Thyroid gland (tissue), 4 donors: ENCODE measurements around the gene GRM7. TPM values are rescaled to one million over a fixed set of nuclear protein-coding genes. Genes with fewer than 3 reads are reported as not detected.

Source experiments
- DNase-seq, 2 donors: peaks; one replicate each; pipeline ENCODE4 v3.0.0-alpha.2; 2019
- H3K27ac ChIP-seq, 3 donors: fragments of 200-600 bp; sonication (generic); 1 replicate in 2 of 3; 2 replicates in 1 of 3; pipeline ENCODE4 v1.5.1; 2016 to 2019; ENCODE audit warnings: mild to moderate bottlenecking in 1 of 3, moderate library complexity in 1 of 3
- H3K27me3 ChIP-seq: fragments of 200-600 bp; sonication (generic); one replicate; pipeline ENCODE4 v1.5.1; 2019
- H3K36me3 ChIP-seq, 2 donors: fragments of 200-600 bp; sonication (generic); one replicate each; pipeline ENCODE4 v1.5.1; 2016 to 2019
- H3K4me1 ChIP-seq, 2 donors: fragments of 200-600 bp; sonication (generic); one replicate each; pipeline ENCODE4 v1.5.1; 2017 to 2019
- H3K4me3 ChIP-seq, 3 donors: fragments of 200-600 bp; sonication (generic); replicated peaks in 1 of 3; 1 replicate in 2 of 3; 2 replicates in 1 of 3; pipeline ENCODE4 v1.5.1; 2016; ENCODE audit warnings: mild to moderate bottlenecking in 1 of 3
- H3K9me3 ChIP-seq: fragments of 200-600 bp; sonication (generic); one replicate; pipeline ENCODE4 v1.5.1; 2017
- CTCF ChIP-seq, 6 experiments: fragments of 200-600 bp in 3 of 6; fragments of 450-650 bp in 3 of 6; sonication (generic) in 3 of 6; IDR thresholded peaks; one replicate each; pipeline ENCODE4 v1.5.1; 2016 to 2019; ENCODE audit warnings: antibody characterized with exemption in 6 of 6, mild to moderate bottlenecking in 2 of 6, inconsistent platforms in 1 of 6, moderate library complexity in 1 of 6
- POLR2A ChIP-seq, 2 donors: fragments of 450-650 bp; IDR thresholded peaks; one replicate each; pipeline ENCODE4 v1.6.1; 2017; ENCODE audit warnings: antibody characterized with exemption in 2 of 2, mild to moderate bottlenecking in 2 of 2, moderate library complexity in 1 of 2
- WGBS, 2 donors: methylation state at CpG; one replicate each; pipeline ENCODE4 v1.1.5; 2017; 5-methylcytosine and 5-hydroxymethylcytosine counted together
- intact Hi-C: fragments of 100-400 bp; cut with DNase I; formaldehyde crosslinking; loops from one replicate; pipeline ENCODE4 v1.15.1; 2023
- total RNA-seq, 4 donors: library from RNA; depleted of rRNA; stranded (reverse); fragments of >200 nt; gene quantifications; one replicate each; pipeline ENCODE4 v1.2.3, GENCODE V29; 2016

GRM7 gene
- total RNA-seq = under 1 TPM; 0.11 to 0.81 (median 0.60) TPM

DNA sequence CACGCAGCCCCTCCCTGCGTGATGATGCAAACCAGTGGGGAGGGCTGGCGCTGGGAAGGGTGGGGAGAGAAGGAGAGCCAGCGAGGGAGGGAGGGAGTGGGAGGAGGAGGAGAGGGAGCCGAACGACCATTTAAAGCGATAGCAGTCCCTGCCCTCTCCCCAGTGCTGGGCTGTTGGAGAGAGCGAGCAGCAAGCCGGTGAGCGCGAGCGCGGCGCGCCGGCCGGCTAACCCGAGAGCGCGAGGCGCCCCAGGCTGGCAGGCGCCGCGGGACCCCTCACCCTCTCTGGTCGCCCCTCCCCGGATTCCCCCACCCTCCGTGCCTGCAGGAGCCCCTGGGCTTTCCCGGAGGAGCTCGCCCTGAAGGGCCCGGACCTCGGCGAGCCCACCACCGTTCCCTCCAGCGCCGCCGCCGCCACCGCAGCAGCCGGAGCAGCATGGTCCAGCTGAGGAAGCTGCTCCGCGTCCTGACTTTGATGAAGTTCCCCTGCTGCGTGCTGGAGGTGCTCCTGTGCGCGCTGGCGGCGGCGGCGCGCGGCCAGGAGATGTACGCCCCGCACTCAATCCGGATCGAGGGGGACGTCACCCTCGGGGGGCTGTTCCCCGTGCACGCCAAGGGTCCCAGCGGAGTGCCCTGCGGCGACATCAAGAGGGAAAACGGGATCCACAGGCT, at the start of gene GRM7:
TSS of gene GRM7 (plus strand) at position 162 of the 671 bp plus-strand sequence.
- TF ChIP-seq POLR2A (IDR thresholded peaks at IDR 0.05) = no peak
- TF ChIP-seq CTCF (IDR thresholded peaks at IDR 0.05) = no peak
- Histone ChIP-seq H3K9me3 (no peaks in the 10 kb centered on the region), H3K4me3 (peak within 1 kb of the TSS in 1 of 3 donors; percentile 9), H3K27ac (no peak within 1 kb of the TSS), H3K36me3 (no peaks in the 10 kb centered on the region), H3K27me3 (no peaks in the 10 kb centered on the region), H3K4me1 (no peaks in the 10 kb centered on the region)
- no peak for DNase-seq
- 0 to 10% methylated on average over 10 to 34 of the region's 62 CpGs for WGBS, 2 donors
- intact Hi-C loops = no loop called here

DNA sequence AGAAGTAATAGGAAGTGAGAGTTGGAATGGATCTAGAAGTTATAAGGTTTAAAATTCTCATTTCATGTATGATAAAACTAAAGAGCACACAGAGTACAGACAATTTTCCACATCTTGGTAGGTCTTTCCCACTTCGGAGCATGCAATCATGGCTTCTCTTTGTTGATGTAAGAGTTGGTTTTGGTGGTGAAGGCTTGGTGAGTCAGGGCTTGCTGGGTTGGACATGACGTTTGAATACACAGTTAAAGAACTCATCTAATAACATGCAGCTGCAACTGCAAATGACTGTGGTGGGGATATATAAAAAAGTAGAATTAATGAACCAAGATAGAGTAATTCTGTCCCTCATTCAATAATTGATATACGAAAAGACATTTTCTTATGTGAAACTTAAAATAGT, 39.5 kb upstream of the GRM7 start:
- Histone ChIP-seq H3K36me3 (no peaks in the 10 kb centered on the region), H3K4me3 (no peak overlapping the region), H3K9me3 (no peaks in the 10 kb centered on the region), H3K4me1 (no peaks in the 10 kb centered on the region), H3K27me3 (no peaks in the 10 kb centered on the region), H3K27ac (no peak overlapping the region)
- 88 to 90% methylated on average over 3 of the region's 3 CpGs for WGBS, 2 donors
- intact Hi-C loops = no loop called here
- TF ChIP-seq POLR2A (IDR thresholded peaks at IDR 0.05) (no peak), CTCF (IDR thresholded peaks at IDR 0.05) (no peak)
- DNase-seq = no peak

DNA sequence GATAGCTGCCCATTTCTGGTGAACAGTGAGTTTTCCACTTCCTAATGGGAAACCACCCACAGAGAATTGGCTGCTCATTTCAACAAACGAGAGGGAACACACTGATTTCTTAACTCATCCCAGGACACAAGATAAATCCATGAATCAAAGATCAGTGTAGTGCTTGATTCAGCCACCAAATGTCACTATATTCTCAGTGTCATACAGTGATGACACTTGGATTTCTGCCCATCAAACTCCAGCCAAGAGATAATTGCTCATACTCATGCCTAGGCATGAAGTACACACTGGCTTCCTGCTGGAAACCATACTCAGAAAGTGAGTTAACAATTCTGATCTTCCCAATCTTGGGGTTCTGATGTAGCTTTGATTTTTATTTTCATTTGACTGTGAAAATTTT, 35.4 kb upstream of the GRM7 start:
- Histone ChIP-seq H3K4me1 (no peaks in the 10 kb centered on the region), H3K9me3 (no peaks in the 10 kb centered on the region), H3K36me3 (no peaks in the 10 kb centered on the region), H3K27ac (no peak overlapping the region), H3K4me3 (no peak overlapping the region), H3K27me3 (no peaks in the 10 kb centered on the region)
- TF ChIP-seq CTCF (IDR thresholded peaks at IDR 0.05) (no peak), POLR2A (IDR thresholded peaks at IDR 0.05) (no peak)
- intact Hi-C loops = no loop called here
- WGBS, 2 donors = 50 to 64% methylated on average over 1 of the region's 1 CpG
- no peak for DNase-seq

- H3K36me3 ChIP-seq = no peaks in the 10 kb centered on the region
- H3K27me3 ChIP-seq = no peaks in the 10 kb centered on the region
- 75 to 78% methylated on average over 6 of the region's 6 CpGs for WGBS, 2 donors
- H3K4me3 ChIP-seq = no peak overlapping the region
- no peak for DNase-seq
- TF ChIP-seq POLR2A (IDR thresholded peaks at IDR 0.05) = no peak
- no peak for TF ChIP-seq CTCF (IDR thresholded peaks at IDR 0.05)
- H3K27ac ChIP-seq = no peak overlapping the region
- no peaks in the 10 kb centered on the region for H3K4me1 ChIP-seq
- intact Hi-C loops = no loop called here
- H3K9me3 ChIP-seq = no peaks in the 10 kb centered on the region
These were observed 33.5 kb upstream of the GRM7 start for GRCh38 chr3:6827453-6827852.

GRCh38 chr3:6844723-6845122, 16.2 kb upstream of the GRM7 start:
- Histone ChIP-seq H3K36me3 (no peaks in the 10 kb centered on the region), H3K4me1 (no peaks in the 10 kb centered on the region), H3K27me3 (no peaks in the 10 kb centered on the region), H3K9me3 (no peaks in the 10 kb centered on the region), H3K27ac (no peak overlapping the region), H3K4me3 (no peak overlapping the region)
- intact Hi-C loops = no loop called here
- TF ChIP-seq POLR2A (IDR thresholded peaks at IDR 0.05) (no peak), CTCF (IDR thresholded peaks at IDR 0.05) (no peak)
- DNase-seq = no peak
- 91 to 95% methylated on average over 1 of the region's 1 CpG for WGBS, 2 donors
